HCT116 (cell line): ENCODE results near the gene BDKRB1. TPM values are rescaled to one million over a fixed set of nuclear protein-coding genes. Genes with fewer than 3 reads are reported as not detected.

Experiments
- ATAC-seq: fragments of 200-7000 bp; cut with Tn5 transposase; 2 replicates; pipeline ENCODE4 v1.9.1; 2020; ENCODE audit warnings: mild to moderate bottlenecking, moderate library complexity
- BruUV-seq: library from RNA; stranded (reverse); fragments of 400-500 nt; replicated peaks from 2 replicates; lab custom pipeline; 2021; lab: Mats Ljungman, UMichigan
- CTCF ChIA-PET: fragments of 300-600 bp; sonication (Branson Sonifier 250); formaldehyde crosslinking; loops from one replicate; lab custom pipeline; 2021; ENCODE audit warnings: antibody characterized with exemption; lab: Charles Lee
- POLR2A ChIA-PET: fragments of 300-600, 350-600 bp; sonication (Branson Sonifier 250); formaldehyde crosslinking; loops from one replicate; lab custom pipeline; 2021; ENCODE audit warnings: antibody characterized with exemption; lab: Charles Lee
- RAD21 ChIA-PET, 2 experiments: fragments of 300-600 bp; sonication (Branson Sonifier 250); formaldehyde crosslinking; loops; one replicate each; lab custom pipeline; 2023; ENCODE audit warnings: low total read pairs in 2 of 2; ENCODE audit not compliant: uncharacterized antibody in 2 of 2, unreplicated experiment in 2 of 2, low non-redundant PET in 1 of 2; lab: Charles Lee
- DNase-seq: peaks from one replicate; pipeline ENCODE4 v3.0.0-alpha.2; 2010; ENCODE audit warnings: low read depth, low spot score
- H2AFZ ChIP-seq: fragments of 200-600 bp; shearing (Covaris generic), sonication (generic); 2 replicates; pipeline ENCODE4 v1.6.1; 2017; ENCODE audit warnings: low read depth, mixed run types, mixed read lengths, antibody characterized with exemption, low read length; ENCODE audit not compliant: poor library complexity, severe bottlenecking
- H3K27ac ChIP-seq: 2 replicates; pipeline ENCODE4 v1.5.1; 2012; ENCODE audit warnings: low read depth, low read length
- H3K27me3 ChIP-seq: fragments of 200-600 bp; sonication (generic); 2 replicates; pipeline ENCODE4 v1.6.1; 2016; ENCODE audit warnings: mixed run types, low read length, mixed read lengths; ENCODE audit not compliant: insufficient read depth
- H3K36me3 ChIP-seq, 2 experiments: fragments of 200-500 bp in 1 of 2; fragments of 200-600 bp in 1 of 2; sonication (Bioruptor generic) in 1 of 2; sonication (generic) in 1 of 2; 2 replicates each; pipeline versions ENCODE4 v1.5.1 to v1.6.1; 2014 to 2016; ENCODE audit warnings: low read length in 2 of 2, inconsistent platforms in 1 of 2, mixed read lengths in 1 of 2, mixed run types in 1 of 2; ENCODE audit not compliant: insufficient read depth in 2 of 2, control insufficient read depth in 1 of 2
- H3K4me1 ChIP-seq, 2 experiments: fragments of 200-600 bp in 1 of 2; sonication (generic) in 1 of 2; 2 replicates each; pipeline versions ENCODE4 v1.5.1 to v1.6.1; 2012 to 2017; ENCODE audit warnings: low read length in 2 of 2, inconsistent platforms in 1 of 2, mild to moderate bottlenecking in 1 of 2, mixed read lengths in 1 of 2, mixed run types in 1 of 2, moderate library complexity in 1 of 2; ENCODE audit not compliant: insufficient read depth in 2 of 2, control insufficient read depth in 1 of 2
- H3K4me2 ChIP-seq: fragments of 200-600 bp; sonication (generic); 2 replicates; pipeline ENCODE4 v1.6.1; 2017; ENCODE audit warnings: mixed run types, low read length, mixed read lengths
- H3K4me3 ChIP-seq, 2 experiments: fragments of 200-600 bp in 1 of 2; sonication (generic) in 1 of 2; replicated peaks in 1 of 2; 2 replicates each; pipeline ENCODE4 v1.5.1; 2011 to 2016; ENCODE audit warnings: low read length in 2 of 2, control low read depth in 1 of 2, low read depth in 1 of 2, mild to moderate bottlenecking in 1 of 2, mixed read lengths in 1 of 2, mixed run types in 1 of 2
- H3K79me2 ChIP-seq: fragments of 200-600 bp; sonication (generic); 2 replicates; pipeline ENCODE4 v1.6.1; 2017; ENCODE audit warnings: mild to moderate bottlenecking, mixed run types, low read length, moderate library complexity, mixed read lengths; ENCODE audit not compliant: insufficient read depth
- H3K9ac ChIP-seq: fragments of 200-600 bp; sonication (generic); 2 replicates; pipeline ENCODE4 v1.6.1; 2016; ENCODE audit warnings: low read length, mixed read lengths
- H3K9me2 ChIP-seq: fragments of 200-600 bp; sonication (generic), shearing (Covaris generic); 2 replicates; pipeline ENCODE4 v1.6.1; 2017; ENCODE audit warnings: mixed run types, mild to moderate bottlenecking, moderate library complexity; ENCODE audit not compliant: insufficient read depth
- H3K9me3 ChIP-seq, 2 experiments: fragments of 200-500 bp in 1 of 2; fragments of 200-600 bp in 1 of 2; sonication (Bioruptor generic) in 1 of 2; sonication (generic) in 1 of 2; 2 replicates each; pipeline ENCODE4 v1.6.1; 2014 to 2017; ENCODE audit warnings: low read length in 2 of 2, mixed read lengths in 2 of 2, inconsistent platforms in 1 of 2, low read depth in 1 of 2, mild to moderate bottlenecking in 1 of 2, mixed run types in 1 of 2, moderate library complexity in 1 of 2; ENCODE audit not compliant: control insufficient read depth in 1 of 2, insufficient read depth in 1 of 2
- H4K20me1 ChIP-seq: fragments of 200-600 bp; sonication (generic), shearing (Covaris generic); 2 replicates; pipeline ENCODE4 v1.6.1; 2017; ENCODE audit warnings: mixed run types, mild to moderate bottlenecking, moderate library complexity; ENCODE audit not compliant: insufficient read depth
- CBX3 ChIP-seq: IDR thresholded peaks from 2 replicates; pipeline ENCODE4 v1.6.1; 2012; ENCODE audit warnings: low read depth
- EZH2 ChIP-seq: fragments of 200-600 bp; sonication (generic); IDR thresholded peaks from 2 replicates; pipeline ENCODE4 v1.6.1; 2017; ENCODE audit warnings: antibody characterized with exemption, mixed run types
- EZH2phosphoT487 ChIP-seq: fragments of 200-600 bp; IDR thresholded peaks from 2 replicates; pipeline ENCODE4 v1.6.1; 2018; ENCODE audit warnings: antibody characterized with exemption, borderline replicate concordance
- FOSL1 ChIP-seq: IDR thresholded peaks from 2 replicates; pipeline ENCODE4 v1.6.1; 2012; ENCODE audit warnings: low read depth
- POLR2A ChIP-seq: IDR thresholded peaks from 2 replicates; pipeline ENCODE4 v1.7.0; 2011; ENCODE audit warnings: borderline replicate concordance; ENCODE audit not compliant: insufficient read depth, insufficient read length; ENCODE audit errors: extremely low read depth
- SIN3A ChIP-seq: IDR thresholded peaks from 2 replicates; pipeline ENCODE4 v1.6.1; 2012; ENCODE audit warnings: low read depth
- YY1 ChIP-seq: IDR thresholded peaks from 2 replicates; pipeline ENCODE4 v1.6.1; 2011; ENCODE audit warnings: low read length, low read depth, moderate library complexity, mild to moderate bottlenecking; ENCODE audit not compliant: insufficient replicate concordance; ENCODE audit errors: extremely low read depth
- ZNF274 ChIP-seq: fragments of 200-500 bp; sonication (Bioruptor generic); IDR thresholded peaks from 2 replicates; pipeline ENCODE4 v1.6.1; 2014; ENCODE audit warnings: mild to moderate bottlenecking, low read depth, low read length, inconsistent platforms
- intact Hi-C: fragments of 100-400 bp; cut with micrococcal nuclease; formaldehyde crosslinking; loops from 2 replicates; pipeline ENCODE4 v1.10.0; 2022
- total RNA-seq: library from RNA; stranded (reverse); gene quantifications from one replicate; pipeline ENCODE4 v1.2.1, GENCODE V29; 2021; ENCODE audit not compliant: unreplicated experiment
- TF ChIP-seq, protein P1 (sequence below): IDR thresholded peaks from 2 replicates; pipeline ENCODE4 v1.6.1; 2012
- TF ChIP-seq, protein P2 (sequence below): IDR thresholded peaks from 2 replicates; pipeline ENCODE4 v1.6.1; 2012
- TF ChIP-seq, protein P3 (sequence below), 3 experiments: fragments of 200-600 bp in 1 of 3; sonication (generic) in 1 of 3; IDR thresholded peaks in 2 of 3; conservative IDR thresholded peaks in 1 of 3; 2 replicates each; pipeline ENCODE4 v1.5.1; 2012 to 2017; ENCODE audit warnings: low read depth in 2 of 3, low read length in 2 of 3, antibody characterized with exemption in 1 of 3, borderline replicate concordance in 1 of 3, control low read depth in 1 of 3, mild to moderate bottlenecking in 1 of 3, mixed read lengths in 1 of 3, mixed run types in 1 of 3, moderate library complexity in 1 of 3; ENCODE audit not compliant: insufficient read depth in 1 of 3

Gene BDKRB1
- total RNA-seq, 1 experiment from 2014 or later, result not detected

DNA sequence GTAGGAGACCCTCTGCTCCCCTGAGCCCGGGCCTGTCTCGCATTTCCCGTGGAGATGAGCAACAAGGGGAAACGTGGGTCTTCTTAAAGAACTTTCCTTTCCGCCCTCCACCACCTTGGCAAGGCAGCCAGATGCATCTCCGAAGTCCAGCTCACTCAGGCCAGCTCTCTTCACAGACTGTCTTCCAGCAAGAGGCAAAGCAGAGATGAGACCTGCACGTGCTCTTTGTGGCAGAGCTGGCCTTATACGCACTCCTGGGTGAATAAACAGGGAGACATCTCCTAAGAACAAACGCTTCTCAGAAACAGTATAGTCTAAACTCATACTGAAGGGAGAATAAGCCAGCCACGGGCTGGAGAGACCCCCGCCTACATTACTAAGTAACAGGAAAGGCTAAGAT, 1.3 kb upstream of the BDKRB1 start:
- H3K27ac ChIP-seq, result no peak overlapping the region

More for the DNA sequence above, 1.3 kb upstream of the BDKRB1 start:
- no peaks in the 10 kb centered on the region for H3K9me3 ChIP-seq
- no peak for ATAC-seq
- H4K20me1 ChIP-seq, result no peaks in the 10 kb centered on the region
- no peaks in the 10 kb centered on the region for H3K9me2 ChIP-seq
- CTCF ChIA-PET, result no interaction called here
- H3K4me1 ChIP-seq, result peaks cover 0 to 8% of the 10 kb centered on the region in 2 experiments; a peak in 1 of 4 replicates
- H2AFZ ChIP-seq, result no peak overlapping the region
- BruUV-seq, result no TSS peak
- RAD21 ChIA-PET, result no interaction called here
- H3K4me3 ChIP-seq, result no peak overlapping the region
- no peak overlapping the region for H3K9ac ChIP-seq
- peaks cover 28% of the 10 kb centered on the region for H3K27me3 ChIP-seq
- intact Hi-C loops, result no loop called here
- no peak for TF ChIP-seq EZH2phosphoT487
- no peak for TF ChIP-seq ZNF274
- no peak for TF ChIP-seq FOSL1
- TF ChIP-seq CBX3, result no peak
- TF ChIP-seq, protein P1, sequence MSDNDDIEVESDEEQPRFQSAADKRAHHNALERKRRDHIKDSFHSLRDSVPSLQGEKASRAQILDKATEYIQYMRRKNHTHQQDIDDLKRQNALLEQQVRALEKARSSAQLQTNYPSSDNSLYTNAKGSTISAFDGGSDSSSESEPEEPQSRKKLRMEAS, result no peak
- TF ChIP-seq SIN3A, result no peak
- TF ChIP-seq, protein P2, sequence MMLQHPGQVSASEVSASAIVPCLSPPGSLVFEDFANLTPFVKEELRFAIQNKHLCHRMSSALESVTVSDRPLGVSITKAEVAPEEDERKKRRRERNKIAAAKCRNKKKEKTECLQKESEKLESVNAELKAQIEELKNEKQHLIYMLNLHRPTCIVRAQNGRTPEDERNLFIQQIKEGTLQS, result no peak
- TF ChIP-seq EZH2, result no peak
- TF ChIP-seq, protein P3, sequence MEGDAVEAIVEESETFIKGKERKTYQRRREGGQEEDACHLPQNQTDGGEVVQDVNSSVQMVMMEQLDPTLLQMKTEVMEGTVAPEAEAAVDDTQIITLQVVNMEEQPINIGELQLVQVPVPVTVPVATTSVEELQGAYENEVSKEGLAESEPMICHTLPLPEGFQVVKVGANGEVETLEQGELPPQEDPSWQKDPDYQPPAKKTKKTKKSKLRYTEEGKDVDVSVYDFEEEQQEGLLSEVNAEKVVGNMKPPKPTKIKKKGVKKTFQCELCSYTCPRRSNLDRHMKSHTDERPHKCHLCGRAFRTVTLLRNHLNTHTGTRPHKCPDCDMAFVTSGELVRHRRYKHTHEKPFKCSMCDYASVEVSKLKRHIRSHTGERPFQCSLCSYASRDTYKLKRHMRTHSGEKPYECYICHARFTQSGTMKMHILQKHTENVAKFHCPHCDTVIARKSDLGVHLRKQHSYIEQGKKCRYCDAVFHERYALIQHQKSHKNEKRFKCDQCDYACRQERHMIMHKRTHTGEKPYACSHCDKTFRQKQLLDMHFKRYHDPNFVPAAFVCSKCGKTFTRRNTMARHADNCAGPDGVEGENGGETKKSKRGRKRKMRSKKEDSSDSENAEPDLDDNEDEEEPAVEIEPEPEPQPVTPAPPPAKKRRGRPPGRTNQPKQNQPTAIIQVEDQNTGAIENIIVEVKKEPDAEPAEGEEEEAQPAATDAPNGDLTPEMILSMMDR (IDR thresholded peaks at IDR 0.05 in 2 of 3, conservative IDR thresholded peaks at IDR 0.05 in 1 of 3; ENCODE audit: borderline replicate concordance in 1 of 3, insufficient read depth in 1 of 3, low read depth in 2 of 3, low read length in 2 of 3), result no peak
- TF ChIP-seq YY1, result no peak
- no peak for TF ChIP-seq POLR2A
- TF ChIP-seq, all 23 proteins: peak for 0
- Histone ChIP-seq H3K79me2 (no peaks in the 10 kb centered on the region), H3K4me2 (no peak overlapping the region), H3K36me3 (no peaks in the 10 kb centered on the region)
- DNase-seq, result no peak
- POLR2A ChIA-PET, result no interaction called here
